22Rv1 (cell line): ENCODE data around the gene SPATA31D3.
"Not testable (repeated sequence)": the region's sequence is repeated elsewhere in the genome, so short reads cannot be mapped to it uniquely, and the experiment has no call there.

Experiments
- H3K27ac ChIP-seq: fragments of 450-650 bp; 2 replicates; pipeline ENCODE4 v1.5.1; 2017
- CTCF ChIP-seq: fragments of 450-650 bp; IDR thresholded peaks from 2 replicates; pipeline ENCODE4 v1.5.1; 2017; ENCODE audit warnings: mild to moderate bottlenecking
- ZFX ChIP-seq: fragments of 450-650 bp; IDR thresholded peaks from 2 replicates; pipeline ENCODE4 v1.6.1; 2017; ENCODE audit warnings: antibody characterized with exemption, borderline replicate concordance

SPATA31D3 gene

GRCh38 chr9:81984928-81985327, 41.6 kb downstream of the SPATA31D3 start:
- TF ChIP-seq CTCF, result no peak
- no peak for TF ChIP-seq ZFX
- no peak overlapping the region for H3K27ac ChIP-seq

GRCh38 chr9:81986051-81986450, 42.8 kb downstream of the SPATA31D3 start:
- no peak overlapping the region for H3K27ac ChIP-seq
- TF ChIP-seq ZFX (no peak), CTCF (no peak)

GRCh38 chr9:81988472-81988871, 45.2 kb downstream of the SPATA31D3 start, which contains the start of gene SPATA31D1:
Gene SPATA31D1, plus strand, starts transcription at chr9:81988772. Its CDS starts 47 bp downstream, at chr9:81988819.
- not testable (repeated sequence) for H3K27ac ChIP-seq

GRCh38 chr9:81989700-81990099, 46.4 kb downstream of the SPATA31D3 start:
- TF ChIP-seq ZFX, result no peak
- TF ChIP-seq CTCF, result no peak
- H3K27ac ChIP-seq, result no peak overlapping the region

GRCh38 chr9:81993656-81994055, 50.4 kb downstream of the SPATA31D3 start:
- no peak overlapping the region for H3K27ac ChIP-seq

More at GRCh38 chr9:81993656-81994055, 50.4 kb downstream of the SPATA31D3 start:
- TF ChIP-seq ZFX, result no peak
- TF ChIP-seq CTCF, result no peak
